ENCODE data around the gene LPIN3.

The LPIN3 gene

GRCh38 chr20:41353530-41353929 is 12.9 kb downstream of the LPIN3 start:
- H3K27ac ChIP-seq (ENCODE audit: low read length): no peak overlapping the region
- H3K4me3 ChIP-seq (ENCODE audit: low read length): no peak overlapping the region
- no peak overlapping the region for H3K9ac ChIP-seq (ENCODE audit: low read length)
- TF ChIP-seq EZH2phosphoT487 (IDR thresholded peaks at IDR 0.05; ENCODE audit: low read depth) (no peak), CTCF (IDR thresholded peaks at IDR 0.05; ENCODE audit: low read depth, low read length) (no peak)
- H3K9me3 ChIP-seq (ENCODE audit: insufficient read depth, low read length): no peaks in the 10 kb centered on the region
- no peaks in the 10 kb centered on the region for H3K4me1 ChIP-seq (ENCODE audit: low read length)
- no peaks in the 10 kb centered on the region for H3K79me2 ChIP-seq (ENCODE audit: low read length)
- no peak overlapping the region for H3K4me2 ChIP-seq (ENCODE audit: low read length)
- H3K27me3 ChIP-seq (ENCODE audit: low read depth, low read length): peaks cover 5% of the 10 kb centered on the region; the same call in 1 of the 2 replicates
- no peaks in the 10 kb centered on the region for H3K36me3 ChIP-seq (replicated peaks; ENCODE audit: low read depth, low read length)
- H2AFZ ChIP-seq (ENCODE audit: low read depth, low read length): no peak overlapping the region
- no peaks in the 10 kb centered on the region for H4K20me1 ChIP-seq (ENCODE audit: insufficient read depth, low read length)

GRCh38 chr20:41355192-41355591 is 14.6 kb downstream of the LPIN3 start:
- Histone ChIP-seq H4K20me1 (ENCODE audit: insufficient read depth, low read length) (no peaks in the 10 kb centered on the region), H3K4me3 (ENCODE audit: low read length) (no peak overlapping the region), H3K27me3 (ENCODE audit: low read depth, low read length) (peaks cover 5% of the 10 kb centered on the region; the same call in 1 of the 2 replicates), H3K27ac (ENCODE audit: low read length) (no peak overlapping the region), H3K36me3 (replicated peaks; ENCODE audit: low read depth, low read length) (no peaks in the 10 kb centered on the region), H3K4me2 (ENCODE audit: low read length) (no peak overlapping the region), H3K79me2 (ENCODE audit: low read length) (no peaks in the 10 kb centered on the region), H3K9ac (ENCODE audit: low read length) (no peak overlapping the region), H3K9me3 (ENCODE audit: insufficient read depth, low read length) (no peaks in the 10 kb centered on the region), H2AFZ (ENCODE audit: low read depth, low read length) (no peak overlapping the region), H3K4me1 (ENCODE audit: low read length) (no peaks in the 10 kb centered on the region)
- TF ChIP-seq CTCF (IDR thresholded peaks at IDR 0.05; ENCODE audit: low read depth, low read length) (no peak), EZH2phosphoT487 (IDR thresholded peaks at IDR 0.05; ENCODE audit: low read depth) (no peak)

- Histone ChIP-seq H3K9ac (ENCODE audit: low read length) (no peak overlapping the region), H3K27me3 (ENCODE audit: low read depth, low read length) (peaks cover 5% of the 10 kb centered on the region; the same call in 1 of the 2 replicates), H4K20me1 (ENCODE audit: insufficient read depth, low read length) (no peaks in the 10 kb centered on the region), H3K4me2 (ENCODE audit: low read length) (no peak overlapping the region), H3K27ac (ENCODE audit: low read length) (no peak overlapping the region), H2AFZ (ENCODE audit: low read depth, low read length) (no peak overlapping the region), H3K9me3 (ENCODE audit: insufficient read depth, low read length) (no peaks in the 10 kb centered on the region), H3K79me2 (ENCODE audit: low read length) (no peaks in the 10 kb centered on the region), H3K4me3 (ENCODE audit: low read length) (no peak overlapping the region), H3K4me1 (ENCODE audit: low read length) (no peaks in the 10 kb centered on the region), H3K36me3 (replicated peaks; ENCODE audit: low read depth, low read length) (no peaks in the 10 kb centered on the region)
- TF ChIP-seq CTCF (IDR thresholded peaks at IDR 0.05; ENCODE audit: low read depth, low read length) (no peak), EZH2phosphoT487 (IDR thresholded peaks at IDR 0.05; ENCODE audit: low read depth) (no peak)
Measured at GRCh38 chr20:41355598-41356203, 15.1 kb downstream of the LPIN3 start.

GRCh38 chr20:41356951-41357350 is 16.3 kb downstream of the LPIN3 start:
- Histone ChIP-seq H3K4me1 (ENCODE audit: low read length) (no peaks in the 10 kb centered on the region), H3K9me3 (ENCODE audit: insufficient read depth, low read length) (no peaks in the 10 kb centered on the region), H3K27ac (ENCODE audit: low read length) (no peak overlapping the region), H2AFZ (ENCODE audit: low read depth, low read length) (no peak overlapping the region), H3K79me2 (ENCODE audit: low read length) (no peaks in the 10 kb centered on the region), H3K9ac (ENCODE audit: low read length) (no peak overlapping the region), H3K27me3 (ENCODE audit: low read depth, low read length) (peaks cover 5% of the 10 kb centered on the region; the same call in 1 of the 2 replicates), H4K20me1 (ENCODE audit: insufficient read depth, low read length) (no peaks in the 10 kb centered on the region), H3K4me3 (ENCODE audit: low read length) (no peak overlapping the region), H3K4me2 (ENCODE audit: low read length) (no peak overlapping the region), H3K36me3 (replicated peaks; ENCODE audit: low read depth, low read length) (no peaks in the 10 kb centered on the region)
- TF ChIP-seq CTCF (IDR thresholded peaks at IDR 0.05; ENCODE audit: low read depth, low read length): no peak
- TF ChIP-seq EZH2phosphoT487 (IDR thresholded peaks at IDR 0.05; ENCODE audit: low read depth): no peak
